K562 (cell line): Measurements from ENCODE around the gene MYL9. TPM values are rescaled to one million over a fixed set of nuclear protein-coding genes. Genes with fewer than 3 reads are reported as not detected.

Source experiments
- ATAC-seq: fragments of 200-7000 bp; cut with Tn5 transposase; 3 replicates; pipeline ENCODE4 v1.9.1; 2020; ENCODE audit warnings: moderate library complexity
- BruUV-seq: library from RNA; stranded (reverse); fragments of 400-500 nt; replicated peaks from 2 replicates; lab custom pipeline; 2021; lab: Mats Ljungman, UMichigan
- CTCF ChIA-PET: fragments of 300-600 bp; formaldehyde crosslinking; extraction: SDS; loops from one replicate; lab custom pipeline; 2021; ENCODE audit warnings: low intra/inter-chr PET ratio; lab: Yijun Ruan, JAX
- POLR2A ChIA-PET: fragments of 300-600, 350-650 bp; sonication (Branson Sonifier 250); formaldehyde crosslinking; extraction: SDS; loops from one replicate; lab custom pipeline; 2021; ENCODE audit warnings: antibody characterized with exemption, inconsistent platforms; lab: Yijun Ruan, JAX
- DNase-seq, 4 experiments: peaks; one replicate each; pipeline versions ENCODE4 v3.0.0 to v3.0.0-alpha.2; 2011 to 2018; ENCODE audit warnings: low spot score in 3 of 4, mixed read lengths in 3 of 4; ENCODE audit errors: extremely low read depth in 1 of 4
- FAIRE-seq: peaks from 2 replicates; lab custom pipeline; 2011; peaks lifted over from hg19 to GRCh38; lab: Jason Lieb, UNC
- H2AFZ ChIP-seq: 2 replicates; pipeline ENCODE4 v1.6.0; 2011; ENCODE audit warnings: low read depth, low read length, control low read depth, inconsistent platforms
- H3K27ac ChIP-seq: fragments of 200-600 bp; 3 replicates; pipeline ENCODE4 v1.8.0; 2011; ENCODE audit warnings: low read depth, mild to moderate bottlenecking, control low read depth, inconsistent platforms, low read length, moderate library complexity, mixed read lengths; ENCODE audit errors: extremely low read depth
- H3K27me3 ChIP-seq, 2 experiments: fragments of 300-600 bp in 1 of 2; 2 replicates in 1 of 2; 3 replicates in 1 of 2; pipeline versions ENCODE4 v1.6.0 to v1.8.0; 2011; ENCODE audit warnings: inconsistent platforms in 2 of 2, low read length in 2 of 2, mild to moderate bottlenecking in 1 of 2, mixed read lengths in 1 of 2, moderate library complexity in 1 of 2; ENCODE audit not compliant: control insufficient read depth in 2 of 2, insufficient read depth in 2 of 2
- H3K36me3 ChIP-seq: fragments of 300-600 bp; 3 replicates; pipeline ENCODE4 v1.8.0; 2011; ENCODE audit warnings: mild to moderate bottlenecking, low read length, inconsistent platforms; ENCODE audit not compliant: control insufficient read depth, insufficient read depth
- H3K4me1 ChIP-seq, 2 experiments: fragments of 200-600 bp in 1 of 2; replicated peaks in 1 of 2; 2 replicates in 1 of 2; 3 replicates in 1 of 2; pipeline versions ENCODE4 v1.5.1 to v1.8.0; 2011; ENCODE audit warnings: inconsistent platforms in 2 of 2, low read length in 2 of 2, mild to moderate bottlenecking in 1 of 2, mixed read lengths in 1 of 2, moderate library complexity in 1 of 2; ENCODE audit not compliant: control insufficient read depth in 2 of 2, insufficient read depth in 2 of 2
- H3K4me2 ChIP-seq: 2 replicates; pipeline ENCODE4 v1.6.1; 2011; ENCODE audit warnings: low read length, control low read depth, inconsistent platforms, mixed read lengths; ENCODE audit not compliant: insufficient read depth
- H3K4me3 ChIP-seq: fragments of 200-600 bp; sonication (generic), shearing (Covaris generic); 2 replicates; pipeline ENCODE4 v1.5.1; 2016; ENCODE audit warnings: control low read depth, inconsistent platforms
- H3K79me2 ChIP-seq: fragments of 200-600 bp; 3 replicates; pipeline ENCODE4 v1.8.0; 2011; ENCODE audit warnings: low read length, inconsistent platforms; ENCODE audit not compliant: control insufficient read depth, insufficient read depth
- H3K9ac ChIP-seq, 2 experiments: 2 replicates each; pipeline versions ENCODE4 v1.6.0 to v1.6.1; 2011; ENCODE audit warnings: low read depth in 2 of 2, low read length in 2 of 2, control low read depth in 1 of 2, inconsistent platforms in 1 of 2, mild to moderate bottlenecking in 1 of 2, mixed read lengths in 1 of 2; ENCODE audit not compliant: insufficient read depth in 1 of 2
- H3K9me1 ChIP-seq: one replicate; pipeline ENCODE4 v1.6.0; 2011; ENCODE audit warnings: inconsistent platforms, mild to moderate bottlenecking, low read length, moderate library complexity; ENCODE audit not compliant: control insufficient read depth, insufficient read depth
- H3K9me3 ChIP-seq: replicated peaks from 2 replicates; pipeline ENCODE4 v1.5.1; 2011; ENCODE audit warnings: low read depth, low read length, inconsistent platforms; ENCODE audit not compliant: control insufficient read depth, insufficient read depth
- H4K20me1 ChIP-seq: replicated peaks from 2 replicates; pipeline ENCODE4 v1.6.1; 2011; ENCODE audit warnings: low read length, inconsistent platforms, mixed read lengths; ENCODE audit not compliant: control insufficient read depth, insufficient read depth
- RAD21 ChIP-seq, 2 experiments: fragments of 250-450 bp in 1 of 2; fragments of 450-650 bp in 1 of 2; sonication (Bioruptor Pico) in 1 of 2; formaldehyde crosslinking in 1 of 2; IDR thresholded peaks in 1 of 2; conservative IDR thresholded peaks in 1 of 2; 2 replicates each; pipeline versions ENCODE4 v1.4.0 to v1.8.0; 2020 to 2022; ENCODE audit warnings: mild to moderate bottlenecking in 2 of 2, moderate library complexity in 1 of 2
- SETDB1 ChIP-seq: IDR thresholded peaks from one replicate; pipeline ENCODE4 v1.6.1; 2012; ENCODE audit warnings: low read length, control low read depth, inconsistent platforms
- SMARCA4 ChIP-seq: fragments of 450-650 bp; IDR thresholded peaks from 2 replicates; pipeline ENCODE4 v1.6.1; 2016
- TAF7 ChIP-seq: fragments of 450-650 bp; IDR thresholded peaks from 2 replicates; pipeline ENCODE4 v1.6.1; 2016; ENCODE audit warnings: missing genetic modification characterization, missing compliant biosample characterization
- USF2 ChIP-seq: sonication (generic); formaldehyde crosslinking; IDR thresholded peaks from 2 replicates; pipeline ENCODE4 v1.5.0; 2020; ENCODE audit warnings: missing genetic modification reagents
- ZNF592 ChIP-seq: fragments of 450-650 bp; IDR thresholded peaks from 2 replicates; pipeline ENCODE4 v1.6.1; 2017; ENCODE audit warnings: antibody characterized with exemption, mild to moderate bottlenecking
- WGBS: fragments of 100-300 bp; shearing (Covaris generic); methylation state at CpG from one replicate; pipeline ENCODE4 v1.1.6; 2016; ENCODE audit warnings: low coverage, mixed read lengths; ENCODE audit not compliant: insufficient coverage; ENCODE audit errors: missing lambda C conversion rate; 5-methylcytosine and 5-hydroxymethylcytosine counted together
- in situ Hi-C: fragments of 300-500 bp; cut with MboI; formaldehyde crosslinking; loops from 4 replicates; pipeline ENCODE4 v1.15.0; 2018; ENCODE audit warnings: inconsistent platforms, mixed read lengths
- intact Hi-C: fragments of 100-400 bp; cut with micrococcal nuclease; formaldehyde crosslinking; loops from 2 replicates; pipeline ENCODE4 v1.14.2; 2022
- polyA plus RNA-seq, 8 experiments: library from polyadenylated mRNA; depleted of rRNA in 4 of 8; stranded (reverse) in 5 of 8; unstranded in 3 of 8; fragments of >200 nt; fragmentation: Nextera tagmentation in 2 of 8; fragmentation: Illumina TruSeq in 1 of 8; extraction: Ambion mirVana in 2 of 8; extraction: Trizol in 1 of 8; gene quantifications; 2 replicates each; pipeline versions ENCODE4 v1.2.1 to v1.2.3, GENCODE V29; 2011 to 2014; ENCODE audit warnings: inconsistent platforms in 1 of 8, missing spikeins in 1 of 8
- total RNA-seq, 7 experiments: library from RNA; depleted of rRNA in 6 of 7; stranded (reverse); fragments of >200 nt in 6 of 7; fragmentation: Illumina TruSeq in 2 of 7; extraction: Trizol in 2 of 7; gene quantifications; 2 replicates each; pipeline versions ENCODE4 v1.2.1 to v1.2.3, GENCODE V29; 2011 to 2021; ENCODE audit warnings: low replicate concordance in 1 of 7
- TF ChIP-seq, protein P1 (sequence below): fragments of 250-450 bp; sonication (Bioruptor Pico); IDR thresholded peaks from 2 replicates; pipeline ENCODE4 v1.8.0; 2021; ENCODE audit warnings: moderate library complexity, mild to moderate bottlenecking, inconsistent platforms

Gene MYL9
- total and polyA plus RNA-seq, 9 of the 15 experiments (the other 6 are each of a cell fraction or from before 2014, with no cell fraction given): 0.11 to 3.2 (median 0.81) TPM; not detected in 1

DNA sequence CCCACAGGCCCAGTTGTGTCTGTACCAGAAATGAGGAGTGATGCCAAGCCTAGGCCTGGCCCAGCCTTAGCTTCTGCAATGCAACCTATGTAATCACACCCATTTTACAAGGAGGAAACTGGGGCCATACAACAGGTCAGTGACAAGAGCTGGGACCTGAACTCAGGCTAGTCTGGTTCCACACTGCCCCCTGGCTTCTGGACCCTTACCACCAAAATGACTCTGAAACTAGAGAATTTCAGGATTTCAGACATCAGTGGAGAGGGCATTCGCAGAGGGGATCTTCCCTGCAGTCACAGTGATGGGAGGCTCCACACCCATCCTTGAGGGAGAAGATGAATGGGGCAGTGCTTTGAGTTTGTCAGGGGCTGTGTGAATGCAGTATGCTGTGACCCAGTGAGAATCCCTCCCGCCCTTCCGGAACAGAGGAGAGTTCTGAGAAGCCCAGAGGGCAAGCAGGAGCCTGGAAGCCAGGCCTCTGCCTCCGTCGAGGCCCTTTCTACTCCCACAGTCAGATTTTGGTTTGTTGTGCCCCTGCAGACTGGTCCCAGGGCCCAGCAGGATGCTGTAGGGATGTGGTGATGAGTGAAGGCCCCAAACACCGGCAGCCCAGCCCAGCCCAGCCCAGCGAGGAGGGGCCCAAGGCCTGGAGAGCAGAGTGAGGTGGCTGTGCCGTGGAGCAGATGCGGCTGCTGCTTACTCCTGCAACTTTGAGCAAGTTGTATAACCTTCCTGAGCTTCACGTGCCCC is 48.1 kb upstream of the MYL9 start:
- Histone ChIP-seq H3K4me2 (no peak overlapping the region), H3K9ac (peak overlapping the region in 1 of 2 experiments; percentile 3; a peak in 1 of 4 replicates), H3K27me3 (no peaks in the 10 kb centered on the region), H4K20me1 (peaks cover 14% of the 10 kb centered on the region), H2AFZ (no peak overlapping the region), H3K9me1 (peaks cover 3% of the 10 kb centered on the region), H3K79me2 (no peaks in the 10 kb centered on the region; the same call in 2 of the 3 replicates), H3K4me3 (no peak overlapping the region), H3K4me1 (peaks cover 3 to 19% of the 10 kb centered on the region in 2 experiments; a peak in 3 of 5 replicates), H3K9me3 (no peaks in the 10 kb centered on the region), H3K36me3 (peaks cover 15% of the 10 kb centered on the region; the same call in 2 of the 3 replicates), H3K27ac (no peak overlapping the region)
- ATAC-seq (peak; percentile 81), FAIRE-seq (peak; percentile 77), DNase-seq (peak in 3 of 4 experiments; percentile 27 to 52 (median 46))
- no TSS peak for BruUV-seq
- 80% methylated on average over 9 of the region's 10 CpGs for WGBS
- intact Hi-C loops (loop anchor here (2.0 kb wide), 1 partner anchor 52 kb away; no protein-coding TSS in a partner anchor), in situ Hi-C loops (no loop called here)
- ChIA-PET CTCF (interaction anchor here (0.9 to 1.4 kb wide), 3 partner anchors 31 to 290 kb away, joined by 3 to 4 read pairs (median 4); no protein-coding TSS in a partner anchor), POLR2A (interaction anchor here (1.0 to 1.8 kb wide), 3 partner anchors 12 to 29 kb away, joined by 3 to 8 read pairs (median 3); no protein-coding TSS in a partner anchor)
- peak; percentile 48 to 69 for TF ChIP-seq RAD21 (CRISPR knock-in tag; conservative IDR thresholded peaks at IDR 0.05 in 1 of 2, IDR thresholded peaks at IDR 0.05 in 1 of 2)
- TF ChIP-seq, protein P1, sequence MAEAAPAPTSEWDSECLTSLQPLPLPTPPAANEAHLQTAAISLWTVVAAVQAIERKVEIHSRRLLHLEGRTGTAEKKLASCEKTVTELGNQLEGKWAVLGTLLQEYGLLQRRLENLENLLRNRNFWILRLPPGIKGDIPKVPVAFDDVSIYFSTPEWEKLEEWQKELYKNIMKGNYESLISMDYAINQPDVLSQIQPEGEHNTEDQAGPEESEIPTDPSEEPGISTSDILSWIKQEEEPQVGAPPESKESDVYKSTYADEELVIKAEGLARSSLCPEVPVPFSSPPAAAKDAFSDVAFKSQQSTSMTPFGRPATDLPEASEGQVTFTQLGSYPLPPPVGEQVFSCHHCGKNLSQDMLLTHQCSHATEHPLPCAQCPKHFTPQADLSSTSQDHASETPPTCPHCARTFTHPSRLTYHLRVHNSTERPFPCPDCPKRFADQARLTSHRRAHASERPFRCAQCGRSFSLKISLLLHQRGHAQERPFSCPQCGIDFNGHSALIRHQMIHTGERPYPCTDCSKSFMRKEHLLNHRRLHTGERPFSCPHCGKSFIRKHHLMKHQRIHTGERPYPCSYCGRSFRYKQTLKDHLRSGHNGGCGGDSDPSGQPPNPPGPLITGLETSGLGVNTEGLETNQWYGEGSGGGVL (CRISPR knock-in tag): no peak
- no peak for TF ChIP-seq TAF7
- TF ChIP-seq SMARCA4: no peak
- TF ChIP-seq ZNF592: no peak
- TF ChIP-seq SETDB1: no peak
- TF ChIP-seq USF2 (CRISPR knock-in tag): no peak
